ENCODE data around the gene CFAP46. TPM values are rescaled to one million over a fixed set of nuclear protein-coding genes. Genes with fewer than 3 reads are reported as not detected.

The CFAP46 gene
- total and polyA plus RNA-seq, 9 donors = 0.50 to 22.4 (median 1.6) TPM; not detected in 1

DNA sequence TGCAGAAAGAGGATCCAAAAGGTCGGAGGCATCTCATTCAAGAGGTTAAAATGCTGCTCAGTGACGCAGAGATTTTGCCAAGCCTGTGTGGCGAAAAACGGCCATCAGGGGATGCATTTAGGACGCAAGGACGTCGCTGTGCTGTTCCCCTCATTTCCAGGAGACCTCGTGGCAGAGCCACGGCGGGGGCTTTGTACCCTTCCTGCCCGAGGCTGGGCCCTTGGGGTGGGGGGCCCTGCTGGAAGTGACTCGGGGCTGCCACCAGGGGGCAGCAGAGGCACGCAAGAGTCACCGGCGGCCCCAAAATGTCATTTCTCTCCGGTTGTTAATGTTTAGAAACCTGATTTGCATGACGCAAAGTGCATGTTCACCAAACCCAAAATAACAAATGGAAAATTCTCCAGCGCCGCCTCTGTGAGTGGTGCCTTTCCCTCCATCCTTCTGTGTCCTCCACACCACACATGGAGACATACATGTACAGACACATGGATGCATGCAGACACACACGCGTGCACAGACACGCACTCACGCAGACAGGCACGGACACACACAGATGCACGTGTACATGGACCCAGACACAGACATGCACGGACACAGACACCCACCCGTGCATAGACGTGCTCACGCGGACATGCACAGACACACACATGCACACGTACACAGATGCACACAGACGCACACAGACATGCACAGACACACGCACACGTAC is 105.4 kb downstream of the CFAP46 start:
- Histone ChIP-seq H3K27ac (no peak overlapping the region), H3K9me3 (peaks cover 0 to 6% of the 10 kb centered on the region in 2 donors), H3K4me1 (ENCODE audit: insufficient read depth) (no peaks in the 10 kb centered on the region), H3K27me3 (no peaks in the 10 kb centered on the region), H3K36me3 (no peaks in the 10 kb centered on the region), H3K4me3 (no peak overlapping the region)
- WGBS, 3 donors = 37 to 43% (median 39%) methylated on average over 34 of the region's 34 CpGs
- intact Hi-C loops (cut with DNase I) = loop anchor here in 3 of 4 donors (5.0 to 10.0 kb wide), 2 partner anchors 288 to 290 kb away; no protein-coding TSS in a partner anchor
- TF ChIP-seq, protein P1, sequence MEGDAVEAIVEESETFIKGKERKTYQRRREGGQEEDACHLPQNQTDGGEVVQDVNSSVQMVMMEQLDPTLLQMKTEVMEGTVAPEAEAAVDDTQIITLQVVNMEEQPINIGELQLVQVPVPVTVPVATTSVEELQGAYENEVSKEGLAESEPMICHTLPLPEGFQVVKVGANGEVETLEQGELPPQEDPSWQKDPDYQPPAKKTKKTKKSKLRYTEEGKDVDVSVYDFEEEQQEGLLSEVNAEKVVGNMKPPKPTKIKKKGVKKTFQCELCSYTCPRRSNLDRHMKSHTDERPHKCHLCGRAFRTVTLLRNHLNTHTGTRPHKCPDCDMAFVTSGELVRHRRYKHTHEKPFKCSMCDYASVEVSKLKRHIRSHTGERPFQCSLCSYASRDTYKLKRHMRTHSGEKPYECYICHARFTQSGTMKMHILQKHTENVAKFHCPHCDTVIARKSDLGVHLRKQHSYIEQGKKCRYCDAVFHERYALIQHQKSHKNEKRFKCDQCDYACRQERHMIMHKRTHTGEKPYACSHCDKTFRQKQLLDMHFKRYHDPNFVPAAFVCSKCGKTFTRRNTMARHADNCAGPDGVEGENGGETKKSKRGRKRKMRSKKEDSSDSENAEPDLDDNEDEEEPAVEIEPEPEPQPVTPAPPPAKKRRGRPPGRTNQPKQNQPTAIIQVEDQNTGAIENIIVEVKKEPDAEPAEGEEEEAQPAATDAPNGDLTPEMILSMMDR (IDR thresholded peaks at IDR 0.05) = peak; percentile 35 to 71 (median 71)
- TF ChIP-seq EP300 (IDR thresholded peaks at IDR 0.05) = no peak
- no peak for TF ChIP-seq POLR2A (IDR thresholded peaks at IDR 0.05)
- DNase-seq = peak in 2 of 5 donors; percentile 39 to 58

DNA sequence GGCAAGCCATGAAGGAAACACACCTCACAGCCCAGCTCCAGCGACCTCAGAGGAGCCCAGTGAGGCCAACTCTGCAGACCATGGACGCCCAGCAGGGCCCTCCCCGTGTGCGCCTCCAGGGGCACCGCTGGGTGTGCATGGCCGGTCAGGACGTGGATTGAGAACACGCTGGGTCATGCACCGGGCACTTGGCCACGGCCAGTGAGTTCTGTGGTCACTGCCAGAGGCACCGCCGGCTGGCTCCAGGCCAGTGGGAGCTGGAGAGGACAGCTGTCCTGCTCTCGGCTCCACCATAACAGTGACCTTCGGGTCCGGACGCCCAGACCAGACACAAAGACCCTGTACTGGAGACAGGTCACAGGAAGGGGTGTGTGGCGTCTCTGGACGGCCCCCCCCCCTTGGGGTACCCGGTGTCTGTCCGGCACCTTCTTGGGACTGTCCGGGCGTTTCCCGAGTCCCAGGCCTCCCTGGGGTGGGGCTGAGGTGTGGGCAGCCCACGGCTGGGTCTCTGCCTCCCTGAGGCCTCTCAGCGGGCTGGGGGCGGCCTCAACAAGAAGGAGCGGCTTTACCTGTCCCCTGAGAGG is 106.0 kb downstream of the CFAP46 start:
- no peak overlapping the region for H3K27ac ChIP-seq
- TF ChIP-seq POLR2A (IDR thresholded peaks at IDR 0.05) (no peak), EP300 (IDR thresholded peaks at IDR 0.05) (no peak)
- TF ChIP-seq, protein P1 (IDR thresholded peaks at IDR 0.05) = no peak
- no peaks in the 10 kb centered on the region for H3K27me3 ChIP-seq
- no peaks in the 10 kb centered on the region for H3K4me1 ChIP-seq (ENCODE audit: insufficient read depth)
- H3K36me3 ChIP-seq = no peaks in the 10 kb centered on the region
- H3K9me3 ChIP-seq = no peaks in the 10 kb centered on the region
- DNase-seq = peak in 1 of 5 donors; percentile 39
- 35 to 53% (median 39%) methylated on average over 21 to 27 of the region's 27 CpGs for WGBS, 3 donors
- H3K4me3 ChIP-seq = no peak overlapping the region
- intact Hi-C loops (cut with DNase I) = loop anchor here in 3 of 4 donors (5.0 to 10.0 kb wide), 2 partner anchors 288 to 291 kb away; no protein-coding TSS in a partner anchor

DNA sequence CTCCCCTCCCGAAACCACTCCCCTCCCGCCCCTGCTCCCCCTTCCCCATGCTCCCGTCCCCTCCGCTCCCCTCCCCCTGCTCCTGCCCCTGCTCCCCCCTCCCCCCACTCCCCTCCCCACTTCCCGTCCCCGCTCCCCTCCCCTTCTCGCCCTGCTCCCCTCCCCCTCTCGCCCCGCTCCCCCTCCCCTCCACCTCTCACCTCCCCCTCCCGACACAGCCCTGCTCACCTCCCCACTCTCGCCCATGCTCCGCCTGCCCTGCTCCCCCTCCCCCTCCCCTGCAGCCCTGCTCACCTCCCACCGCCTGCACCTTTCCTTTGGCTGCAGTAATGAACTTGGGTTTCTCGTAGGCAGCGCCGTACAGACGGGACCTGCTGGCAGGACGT is 106.5 kb downstream of the CFAP46 start:
- intact Hi-C loops (cut with DNase I) = loop anchor here in 3 of 4 donors (5.0 to 10.0 kb wide), 2 partner anchors 289 to 291 kb away; no protein-coding TSS in a partner anchor
- Histone ChIP-seq H3K36me3 (no peaks in the 10 kb centered on the region), H3K27ac (no peak overlapping the region), H3K4me3 (no peak overlapping the region), H3K9me3 (no peaks in the 10 kb centered on the region), H3K27me3 (no peaks in the 10 kb centered on the region), H3K4me1 (ENCODE audit: insufficient read depth) (no peaks in the 10 kb centered on the region)
- 21 to 50% (median 28%) methylated on average over 8 to 15 of the region's 18 CpGs for WGBS, 3 donors
- TF ChIP-seq, protein P1 (IDR thresholded peaks at IDR 0.05) = no peak
- no peak for TF ChIP-seq EP300 (IDR thresholded peaks at IDR 0.05)
- no peak for DNase-seq

DNA sequence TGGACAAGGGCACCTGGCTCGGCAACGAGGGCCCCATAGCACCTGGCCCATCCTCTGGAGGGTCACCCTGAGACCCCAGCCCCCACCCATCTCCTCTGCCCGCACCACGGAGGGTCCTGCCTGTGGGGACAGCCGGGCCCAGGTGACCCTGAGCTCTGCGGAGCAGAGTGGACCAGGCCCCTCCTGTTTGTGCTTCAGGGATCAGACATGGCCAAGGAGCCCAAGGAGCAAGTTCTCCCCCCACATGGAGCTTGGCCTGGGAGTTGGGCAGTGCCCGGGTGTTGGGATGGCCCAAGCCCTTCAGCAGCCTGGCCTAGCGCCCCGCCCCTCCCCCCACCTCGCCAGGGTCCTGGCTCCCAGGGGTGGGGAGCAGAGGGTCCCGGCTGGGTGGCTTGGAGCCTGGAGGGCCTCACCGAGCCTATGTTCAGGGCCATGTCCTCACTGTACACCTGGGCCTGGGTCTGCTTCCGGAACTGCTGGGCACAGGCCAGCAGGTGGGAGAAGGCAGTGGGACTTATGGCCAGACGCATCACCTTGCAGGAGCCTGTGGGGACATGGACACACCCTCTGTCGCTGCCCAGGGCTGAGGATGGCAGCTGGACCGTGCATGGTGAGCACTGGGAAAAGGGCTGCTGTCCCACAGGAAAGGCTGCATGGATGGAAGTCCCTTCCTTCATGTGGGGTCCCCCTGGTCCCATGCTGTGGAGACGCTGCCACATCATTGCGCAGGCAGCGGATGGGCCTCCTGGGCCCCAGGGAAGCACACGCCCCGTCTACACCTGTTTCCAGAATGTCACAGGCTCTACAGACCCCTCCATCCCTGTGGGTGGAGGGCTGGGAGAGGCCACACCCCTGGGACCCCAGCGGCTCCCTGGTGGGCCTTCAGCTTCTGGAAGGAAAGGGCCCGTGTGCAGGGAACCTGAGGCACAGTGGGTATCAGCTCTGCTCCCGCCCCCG is 107.2 kb downstream of the CFAP46 start:
- H3K9me3 ChIP-seq = no peaks in the 10 kb centered on the region
- H3K4me3 ChIP-seq = no peak overlapping the region
- H3K4me1 ChIP-seq (ENCODE audit: insufficient read depth) = no peaks in the 10 kb centered on the region
- 72 to 83% (median 73%) methylated on average over 21 to 25 of the region's 25 CpGs for WGBS, 3 donors
- H3K36me3 ChIP-seq = no peaks in the 10 kb centered on the region
- TF ChIP-seq POLR2A (IDR thresholded peaks at IDR 0.05) (no peak), EP300 (IDR thresholded peaks at IDR 0.05) (no peak)
- TF ChIP-seq, protein P1 (IDR thresholded peaks at IDR 0.05) = no peak
- no peak overlapping the region for H3K27ac ChIP-seq
- no peaks in the 10 kb centered on the region for H3K27me3 ChIP-seq
- peak in 1 of 5 donors; percentile 20 for DNase-seq
- intact Hi-C loops (cut with DNase I) = loop anchor here in 3 of 4 donors (5.0 to 10.0 kb wide), 2 partner anchors 290 to 292 kb away; no protein-coding TSS in a partner anchor

Measured in ovary (tissue), 9 donors.